HepG2 (cell line): ENCODE measurements around the gene DPP3. TPM values are rescaled to one million over a fixed set of nuclear protein-coding genes. Genes with fewer than 3 reads are reported as not detected.

ENCODE experiments used
- HIVEP1 ChIP-seq: sonication (generic); formaldehyde crosslinking; IDR thresholded peaks from 2 replicates; pipeline ENCODE4 v1.4.0; 2020; ENCODE audit warnings: mild to moderate bottlenecking, missing genetic modification reagents
- HMG20A ChIP-seq: IDR thresholded peaks from 2 replicates; pipeline ENCODE4 v1.6.1; 2016; ENCODE audit warnings: borderline replicate concordance
- IRX3 ChIP-seq: sonication (generic); formaldehyde crosslinking; IDR thresholded peaks from 2 replicates; pipeline ENCODE4 v1.8.1; 2023; ENCODE audit warnings: mild to moderate bottlenecking, low read depth, missing genetic modification reagents, borderline replicate concordance
- KLF13 ChIP-seq: sonication (generic); formaldehyde crosslinking; IDR thresholded peaks from 2 replicates; pipeline ENCODE4 v1.4.0; 2020; ENCODE audit warnings: mild to moderate bottlenecking, missing genetic modification reagents
- KLF16 ChIP-seq, 2 experiments: sonication (generic) in 1 of 2; formaldehyde crosslinking in 1 of 2; IDR thresholded peaks; 2 replicates each; pipeline versions ENCODE4 v1.6.1 to v1.8.0; 2016 to 2023; ENCODE audit warnings: missing genetic modification reagents in 2 of 2, missing compliant biosample characterization in 1 of 2
- MEIS1 ChIP-seq: sonication (generic); formaldehyde crosslinking; IDR thresholded peaks from 2 replicates; pipeline ENCODE4 v1.9.0; 2021; ENCODE audit warnings: mild to moderate bottlenecking, missing genetic modification reagents, moderate library complexity, borderline replicate concordance
- NCOA2 ChIP-seq: sonication (generic); formaldehyde crosslinking; IDR thresholded peaks from 2 replicates; pipeline ENCODE4 v1.8.0; 2022; ENCODE audit warnings: inconsistent platforms
- NFKB2 ChIP-seq: sonication (generic); formaldehyde crosslinking; IDR thresholded peaks from 2 replicates; pipeline ENCODE4 v1.4.0; 2020; ENCODE audit warnings: missing genetic modification reagents, borderline replicate concordance
- PRPF4 ChIP-seq: fragments of 200-400 bp; formaldehyde crosslinking; IDR thresholded peaks from 2 replicates; pipeline ENCODE4 v1.6.1; 2016; ENCODE audit warnings: low read length, low read depth; ENCODE audit not compliant: poor library complexity, severe bottlenecking
- RFXANK ChIP-seq: IDR thresholded peaks from 2 replicates; pipeline ENCODE4 v1.6.1; 2016
- SIN3B ChIP-seq: fragments of 150-350 bp; IDR thresholded peaks from 2 replicates; pipeline ENCODE4 v1.6.1; 2014; ENCODE audit warnings: low read length
- SMC3 ChIP-seq: IDR thresholded peaks from 2 replicates; pipeline ENCODE4 v1.6.1; 2011; ENCODE audit warnings: low read length, improper control_type of control experiment
- SRSF9 ChIP-seq: fragments of 200-400 bp; formaldehyde crosslinking; IDR thresholded peaks from 2 replicates; pipeline ENCODE4 v1.6.1; 2018; ENCODE audit warnings: borderline replicate concordance, mild to moderate bottlenecking, low read depth, low read length; ENCODE audit not compliant: insufficient read depth, poor library complexity, severe bottlenecking
- YEATS2 ChIP-seq: sonication (generic); formaldehyde crosslinking; IDR thresholded peaks from 2 replicates; pipeline ENCODE4 v1.4.0; 2020; ENCODE audit warnings: missing genetic modification reagents, borderline replicate concordance
- ZC3H4 ChIP-seq: sonication (generic); formaldehyde crosslinking; IDR thresholded peaks from 2 replicates; pipeline ENCODE4 v1.4.0; 2020; ENCODE audit warnings: missing genetic modification reagents, borderline replicate concordance
- ZEB1 ChIP-seq: IDR thresholded peaks from 2 replicates; pipeline ENCODE4 v1.6.1; 2012; ENCODE audit warnings: mild to moderate bottlenecking, low read depth, inconsistent platforms; ENCODE audit not compliant: insufficient replicate concordance
- ZNF101 ChIP-seq: sonication (generic); formaldehyde crosslinking; IDR thresholded peaks from 2 replicates; pipeline ENCODE4 v1.4.0; 2020; ENCODE audit warnings: mild to moderate bottlenecking, low read depth, missing genetic modification reagents, borderline replicate concordance
- ZNF317 ChIP-seq: sonication (generic); formaldehyde crosslinking; IDR thresholded peaks from 2 replicates; pipeline ENCODE4 v1.5.0; 2020; ENCODE audit warnings: mild to moderate bottlenecking, missing genetic modification reagents
- ZNF34 ChIP-seq: sonication (generic); formaldehyde crosslinking; IDR thresholded peaks from 2 replicates; pipeline ENCODE4 v1.4.0; 2020; ENCODE audit warnings: mild to moderate bottlenecking, missing genetic modification reagents, borderline replicate concordance
- ZNF570 ChIP-seq: sonication (generic); formaldehyde crosslinking; IDR thresholded peaks from 2 replicates; pipeline ENCODE4 v1.4.0; 2020; ENCODE audit warnings: mild to moderate bottlenecking, missing genetic modification reagents, borderline replicate concordance
- ZNF674 ChIP-seq: sonication (generic); formaldehyde crosslinking; IDR thresholded peaks from 2 replicates; pipeline ENCODE4 v1.5.0; 2020; ENCODE audit warnings: low read depth, mild to moderate bottlenecking, missing genetic modification reagents
- ZNF780A ChIP-seq: sonication (generic); formaldehyde crosslinking; IDR thresholded peaks from 2 replicates; pipeline ENCODE4 v1.8.0; 2022; ENCODE audit warnings: mild to moderate bottlenecking, missing genetic modification reagents, moderate library complexity
- ZNF839 ChIP-seq: sonication (generic); formaldehyde crosslinking; IDR thresholded peaks from 2 replicates; pipeline ENCODE4 v1.4.0; 2020; ENCODE audit warnings: missing genetic modification reagents, mild to moderate bottlenecking, borderline replicate concordance
- polyA plus RNA-seq, 8 experiments: library from polyadenylated mRNA; depleted of rRNA in 3 of 8; stranded (reverse) in 7 of 8; unstranded in 1 of 8; fragments of >200 nt; fragmentation: Illumina TruSeq in 4 of 8; extraction: Trizol in 4 of 8; gene quantifications; 2 replicates each; pipeline versions ENCODE4 v1.2.1 to v1.2.3, GENCODE V29; 2011 to 2016; ENCODE audit warnings: low read depth in 4 of 8, missing spikeins in 1 of 8, mixed read lengths in 1 of 8; ENCODE audit not compliant: insufficient read depth in 1 of 8
- total RNA-seq, 5 experiments: library from RNA; depleted of rRNA; stranded (reverse); fragments of >200 nt; fragmentation: Illumina TruSeq; extraction: Trizol; gene quantifications; 2 replicates each; pipeline ENCODE4 v1.2.3, GENCODE V29; 2016; ENCODE audit warnings: low read depth in 1 of 5
- TF ChIP-seq, protein P1 (sequence below): sonication (generic); formaldehyde crosslinking; IDR thresholded peaks from 2 replicates; pipeline ENCODE4 v1.5.0; 2020; ENCODE audit warnings: missing genetic modification reagents
- TF ChIP-seq, protein P2 (sequence below): conservative IDR thresholded peaks from 2 replicates; pipeline ENCODE4 v1.6.1; 2018; ENCODE audit warnings: missing genetic modification reagents
- TF ChIP-seq, protein P3 (sequence below): sonication (generic); formaldehyde crosslinking; conservative IDR thresholded peaks from 2 replicates; pipeline ENCODE4 v1.8.1; 2023; ENCODE audit warnings: missing genetic modification reagents
- TF ChIP-seq, protein P4 (sequence below): sonication (generic); formaldehyde crosslinking; IDR thresholded peaks from 2 replicates; pipeline ENCODE4 v1.5.0; 2020; ENCODE audit warnings: missing genetic modification reagents

Gene DPP3
- total and polyA plus RNA-seq, 2 of the 13 experiments (the other 11 are each of a cell fraction or from before 2014, with no cell fraction given), result 38.4 to 59.8 TPM

DNA sequence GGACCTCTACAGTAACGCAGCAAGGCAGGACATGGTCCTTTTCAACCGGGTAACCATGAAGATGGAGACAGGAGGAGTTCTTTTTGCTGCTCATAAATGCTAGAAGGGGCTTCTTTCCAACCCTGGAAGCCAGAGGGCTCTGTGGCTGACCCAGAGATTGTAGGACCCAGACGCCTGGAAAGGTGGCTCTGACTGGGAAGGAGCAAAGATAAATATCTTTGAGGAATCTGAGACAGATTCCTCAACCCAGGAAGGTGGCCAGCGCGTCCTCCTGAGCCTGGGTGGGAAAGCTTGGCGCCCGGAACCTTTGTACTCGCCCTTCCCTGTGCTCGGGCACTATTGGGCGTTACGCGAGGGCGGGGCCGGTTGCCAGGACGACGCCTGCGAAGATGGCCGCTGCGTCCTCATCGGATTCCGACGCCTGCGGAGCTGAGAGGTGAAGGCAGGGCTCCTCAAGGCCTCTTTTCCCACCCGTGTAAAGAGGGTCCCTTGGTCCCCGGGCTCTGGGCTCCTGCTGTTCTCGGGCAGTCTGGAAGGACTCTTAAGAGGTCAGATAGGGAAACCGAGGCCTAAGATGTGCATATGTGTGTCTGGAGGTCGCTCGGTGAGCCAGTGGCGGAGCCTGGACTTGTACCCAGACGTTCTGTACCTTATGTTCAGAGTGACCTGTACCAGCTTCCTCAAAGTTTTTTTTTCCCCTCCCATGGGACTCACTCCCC lies 30.2 kb downstream of the DPP3 start, which contains the start of gene BBS1 (continued):
- TF ChIP-seq, protein P1, sequence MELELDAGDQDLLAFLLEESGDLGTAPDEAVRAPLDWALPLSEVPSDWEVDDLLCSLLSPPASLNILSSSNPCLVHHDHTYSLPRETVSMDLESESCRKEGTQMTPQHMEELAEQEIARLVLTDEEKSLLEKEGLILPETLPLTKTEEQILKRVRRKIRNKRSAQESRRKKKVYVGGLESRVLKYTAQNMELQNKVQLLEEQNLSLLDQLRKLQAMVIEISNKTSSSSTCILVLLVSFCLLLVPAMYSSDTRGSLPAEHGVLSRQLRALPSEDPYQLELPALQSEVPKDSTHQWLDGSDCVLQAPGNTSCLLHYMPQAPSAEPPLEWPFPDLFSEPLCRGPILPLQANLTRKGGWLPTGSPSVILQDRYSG (CRISPR knock-in tag), result no peak
- no peak for TF ChIP-seq NCOA2
- TF ChIP-seq ZNF780A (CRISPR knock-in tag), result no peak
- TF ChIP-seq IRX3 (CRISPR knock-in tag), result no peak
- 0 out of 2 replicates have a peak, but pooled peaks have one; percentile 39 for TF ChIP-seq HIVEP1 (CRISPR knock-in tag)
- TF ChIP-seq ZEB1, result peak; percentile 29
- TF ChIP-seq YEATS2 (CRISPR knock-in tag), result peak; percentile 75; the same call in 1 of the 2 replicates
- TF ChIP-seq, protein P2, sequence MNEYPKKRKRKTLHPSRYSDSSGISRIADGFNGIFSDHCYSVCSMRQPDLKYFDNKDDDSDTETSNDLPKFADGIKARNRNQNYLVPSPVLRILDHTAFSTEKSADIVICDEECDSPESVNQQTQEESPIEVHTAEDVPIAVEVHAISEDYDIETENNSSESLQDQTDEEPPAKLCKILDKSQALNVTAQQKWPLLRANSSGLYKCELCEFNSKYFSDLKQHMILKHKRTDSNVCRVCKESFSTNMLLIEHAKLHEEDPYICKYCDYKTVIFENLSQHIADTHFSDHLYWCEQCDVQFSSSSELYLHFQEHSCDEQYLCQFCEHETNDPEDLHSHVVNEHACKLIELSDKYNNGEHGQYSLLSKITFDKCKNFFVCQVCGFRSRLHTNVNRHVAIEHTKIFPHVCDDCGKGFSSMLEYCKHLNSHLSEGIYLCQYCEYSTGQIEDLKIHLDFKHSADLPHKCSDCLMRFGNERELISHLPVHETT, result peak; percentile 61; the same call in 1 of the 2 replicates
- TF ChIP-seq MEIS1 (CRISPR knock-in tag), result no peak
- TF ChIP-seq ZC3H4 (CRISPR knock-in tag), result no peak
- no peak for TF ChIP-seq PRPF4
- TF ChIP-seq SMC3, result no peak
- TF ChIP-seq ZNF570 (CRISPR knock-in tag), result no peak
- TF ChIP-seq ZNF34 (CRISPR knock-in tag), result no peak
- TF ChIP-seq ZNF674 (CRISPR knock-in tag), result no peak
- TF ChIP-seq KLF16 (CRISPR knock-in tag; IDR thresholded peaks at IDR 0.05), result peak in 1 of 2 experiments; percentile 81; a peak in 2 of 4 replicates
- TF ChIP-seq KLF13 (CRISPR knock-in tag), result no peak
- peak; percentile 89 for TF ChIP-seq SIN3B
- TF ChIP-seq ZNF317 (CRISPR knock-in tag), result peak; percentile 60; the same call in 1 of the 2 replicates
- TF ChIP-seq, protein P3, sequence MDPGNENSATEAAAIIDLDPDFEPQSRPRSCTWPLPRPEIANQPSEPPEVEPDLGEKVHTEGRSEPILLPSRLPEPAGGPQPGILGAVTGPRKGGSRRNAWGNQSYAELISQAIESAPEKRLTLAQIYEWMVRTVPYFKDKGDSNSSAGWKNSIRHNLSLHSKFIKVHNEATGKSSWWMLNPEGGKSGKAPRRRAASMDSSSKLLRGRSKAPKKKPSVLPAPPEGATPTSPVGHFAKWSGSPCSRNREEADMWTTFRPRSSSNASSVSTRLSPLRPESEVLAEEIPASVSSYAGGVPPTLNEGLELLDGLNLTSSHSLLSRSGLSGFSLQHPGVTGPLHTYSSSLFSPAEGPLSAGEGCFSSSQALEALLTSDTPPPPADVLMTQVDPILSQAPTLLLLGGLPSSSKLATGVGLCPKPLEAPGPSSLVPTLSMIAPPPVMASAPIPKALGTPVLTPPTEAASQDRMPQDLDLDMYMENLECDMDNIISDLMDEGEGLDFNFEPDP (CRISPR knock-in tag), result no peak
- no peak for TF ChIP-seq HMG20A (CRISPR knock-in tag)
- no peak for TF ChIP-seq ZNF101
- TF ChIP-seq ZNF839, result no peak
- TF ChIP-seq NFKB2 (CRISPR knock-in tag), result peak; percentile 79; the same call in 1 of the 2 replicates
- TF ChIP-seq, protein P4, sequence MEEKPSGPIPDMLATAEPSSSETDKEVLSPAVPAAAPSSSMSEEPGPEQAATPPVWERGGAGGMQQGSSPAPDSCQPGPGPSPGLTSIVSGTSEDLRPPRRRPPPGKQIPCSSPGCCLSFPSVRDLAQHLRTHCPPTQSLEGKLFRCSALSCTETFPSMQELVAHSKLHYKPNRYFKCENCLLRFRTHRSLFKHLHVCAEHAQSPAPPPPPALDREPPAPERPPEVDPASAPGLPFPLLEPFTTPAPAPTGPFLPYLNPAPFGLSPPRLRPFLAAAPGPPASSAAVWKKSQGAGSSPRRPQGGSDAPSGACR (CRISPR knock-in tag), result 0 out of 2 replicates have a peak, but pooled peaks have one; percentile 27
- no peak for TF ChIP-seq SRSF9
- TF ChIP-seq RFXANK (CRISPR knock-in tag), result no peak
